HG02973 (cell line): ENCODE results near the gene ETV3.
A peak's percentile ranks its signal among the peaks of the same experiment; 100 is the strongest.
"Not testable (repeated sequence)": the region's sequence is repeated elsewhere in the genome, so short reads cannot be mapped to it uniquely, and the experiment has no call there.

Source experiments
- ATAC-seq: cut with Tn5 transposase; IDR thresholded peaks from one replicate; pipeline ENCODE4 v1.9.1; 2021; ENCODE audit warnings: moderate library complexity; ENCODE audit not compliant: unreplicated experiment

ETV3 gene

GRCh38 chr1:157138220-157139051 is at the start of gene ETV3:
TSS of gene ETV3 (minus strand) at chr1:157138395. CDS start at chr1:157136352, 2,043 bp downstream.
- peak; percentile 84 for ATAC-seq

- ATAC-seq, result no peak
Observed at GRCh38 chr1:157186281-157186992, 48.2 kb upstream of the ETV3 start.

GRCh38 chr1:157183870-157184269 is 45.7 kb upstream of the ETV3 start:
- ATAC-seq, result no peak

- not testable (repeated sequence) for ATAC-seq
Observed at GRCh38 chr1:157182371-157182770, 44.2 kb upstream of the ETV3 start.

- ATAC-seq, result no peak
Observed at GRCh38 chr1:157181790-157182189, 43.6 kb upstream of the ETV3 start.

GRCh38 chr1:157181258-157181657 is 43.1 kb upstream of the ETV3 start:
- ATAC-seq, result no peak

GRCh38 chr1:157178490-157178889 is 40.3 kb upstream of the ETV3 start:
- ATAC-seq, result no peak

- ATAC-seq, result no peak
Observed at GRCh38 chr1:157177733-157178394, 39.7 kb upstream of the ETV3 start.

GRCh38 chr1:157176591-157177121 is 38.5 kb upstream of the ETV3 start:
- ATAC-seq, result no peak

GRCh38 chr1:157176016-157176415 is 37.8 kb upstream of the ETV3 start:
- ATAC-seq, result no peak

GRCh38 chr1:157173900-157174410 is 35.8 kb upstream of the ETV3 start:
- ATAC-seq, result no peak

GRCh38 chr1:157173241-157173640 is 35.0 kb upstream of the ETV3 start:
- not testable (repeated sequence) for ATAC-seq

- not testable (repeated sequence) for ATAC-seq
Observed at GRCh38 chr1:157172591-157172990, 34.4 kb upstream of the ETV3 start.

GRCh38 chr1:157171903-157172503 is 33.8 kb upstream of the ETV3 start:
- not testable (repeated sequence) for ATAC-seq

- no peak for ATAC-seq
Observed at GRCh38 chr1:157170677-157171515, 32.7 kb upstream of the ETV3 start.

- no peak for ATAC-seq
Observed at GRCh38 chr1:157168015-157168414, 29.8 kb upstream of the ETV3 start.

GRCh38 chr1:157167437-157167836 is 29.2 kb upstream of the ETV3 start:
- no peak for ATAC-seq

GRCh38 chr1:157166590-157166989 is 28.4 kb upstream of the ETV3 start:
- ATAC-seq, result no peak

- ATAC-seq, result no peak
Observed at GRCh38 chr1:157163273-157164127, 25.3 kb upstream of the ETV3 start.
